ENCODE data around the gene FZR1. TPM values are rescaled to one million over a fixed set of nuclear protein-coding genes. Genes with fewer than 3 reads are reported as not detected.

The FZR1 gene
- total and polyA plus RNA-seq, 2 of the 13 experiments (the other 11 are each of a cell fraction or from before 2014, with no cell fraction given), result 29.0 to 30.8 TPM

DNA sequence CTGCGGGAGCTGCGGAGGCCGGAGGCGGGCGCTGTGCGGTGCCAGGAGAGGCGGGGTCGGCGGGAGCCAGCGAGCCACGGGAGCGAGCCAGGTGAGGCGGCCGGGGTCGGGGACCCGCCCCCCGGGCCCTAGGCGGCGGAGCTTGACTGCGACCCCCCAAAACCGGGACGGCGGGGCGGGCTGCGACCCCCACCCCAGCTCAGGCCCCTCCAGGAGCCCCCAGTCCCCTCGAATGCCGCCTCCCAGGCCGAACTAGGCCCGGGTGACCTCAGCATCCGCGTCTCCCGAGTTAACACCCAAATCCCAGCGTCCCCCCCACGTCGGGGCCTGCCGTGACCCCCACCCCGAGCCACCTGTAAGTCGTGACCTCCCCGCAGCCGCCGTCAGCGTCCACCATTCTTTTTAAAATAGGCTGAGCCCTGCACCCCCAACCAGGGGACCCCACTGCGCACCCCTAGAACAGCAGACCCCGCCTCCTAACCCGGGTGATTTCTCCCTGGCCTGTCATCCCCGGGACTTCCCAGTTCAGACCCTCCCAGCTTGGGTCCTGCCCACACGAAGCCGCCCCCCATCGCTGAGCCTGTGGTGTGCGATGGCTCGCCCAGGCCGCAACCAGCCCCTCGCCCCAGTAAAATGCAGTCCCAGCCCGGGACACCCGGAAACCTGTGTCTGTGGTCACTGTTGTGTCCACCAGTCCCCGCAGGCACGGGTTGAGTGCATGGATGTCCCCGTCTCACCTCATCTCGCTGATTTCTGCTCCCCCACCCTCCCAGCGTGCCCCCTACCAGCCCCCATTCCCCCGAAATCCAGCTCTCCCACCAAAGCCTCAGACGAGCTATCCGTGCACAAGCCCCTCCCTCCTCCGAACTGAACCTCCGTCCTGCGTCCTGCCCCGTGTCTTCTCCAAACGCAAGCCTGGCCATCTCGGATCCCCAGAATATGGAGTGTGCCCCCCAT is 551 bp downstream of the FZR1 start (continued):
- TF ChIP-seq ZSCAN25 (CRISPR knock-in tag; IDR thresholded peaks at IDR 0.05), result no peak
- TF ChIP-seq SMARCC2 (IDR thresholded peaks at IDR 0.05), result no peak
- no peak for TF ChIP-seq ZNF850 (CRISPR knock-in tag; conservative IDR thresholded peaks at IDR 0.05)
- no peak for TF ChIP-seq SRSF4 (IDR thresholded peaks at IDR 0.05; ENCODE audit: low read depth, low read length, poor library complexity, severe bottlenecking)
- TF ChIP-seq ETV6 (CRISPR knock-in tag; conservative IDR thresholded peaks at IDR 0.05), result no peak
- peak; percentile 20; the same call in 1 of the 2 replicates for TF ChIP-seq ZNF709 (CRISPR knock-in tag; IDR thresholded peaks at IDR 0.05)
- TF ChIP-seq PCBP1 (IDR thresholded peaks at IDR 0.05; ENCODE audit: borderline replicate concordance, low read depth, low read length), result 0 out of 2 replicates have a peak, but pooled peaks have one; percentile 70
- no peak for TF ChIP-seq ZNF546 (CRISPR knock-in tag; conservative IDR thresholded peaks at IDR 0.05)
- TF ChIP-seq ZNF121 (CRISPR knock-in tag; IDR thresholded peaks at IDR 0.05), result no peak
- no peak for TF ChIP-seq ZNF232 (CRISPR knock-in tag; IDR thresholded peaks at IDR 0.05; ENCODE audit: borderline replicate concordance)
- TF ChIP-seq ZNF609 (CRISPR knock-in tag; IDR thresholded peaks at IDR 0.05; ENCODE audit: borderline replicate concordance), result 0 out of 2 replicates have a peak, but pooled peaks have one; percentile 10
- TF ChIP-seq ZNF331 (CRISPR knock-in tag; IDR thresholded peaks at IDR 0.05), result no peak
- TF ChIP-seq, protein P1, sequence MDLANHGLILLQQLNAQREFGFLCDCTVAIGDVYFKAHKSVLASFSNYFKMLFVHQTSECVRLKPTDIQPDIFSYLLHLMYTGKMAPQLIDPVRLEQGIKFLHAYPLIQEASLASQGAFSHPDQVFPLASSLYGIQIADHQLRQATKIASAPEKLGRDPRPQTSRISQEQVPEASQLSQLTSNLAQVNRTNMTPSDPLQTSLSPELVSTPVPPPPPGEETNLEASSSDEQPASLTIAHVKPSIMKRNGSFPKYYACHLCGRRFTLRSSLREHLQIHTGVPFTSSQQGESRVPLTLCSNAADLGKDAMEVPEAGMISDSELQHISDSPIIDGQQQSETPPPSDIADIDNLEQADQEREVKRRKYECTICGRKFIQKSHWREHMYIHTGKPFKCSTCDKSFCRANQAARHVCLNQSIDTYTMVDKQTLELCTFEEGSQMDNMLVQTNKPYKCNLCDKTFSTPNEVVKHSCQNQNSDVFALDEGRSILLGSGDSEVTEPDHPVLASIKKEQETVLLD (CRISPR knock-in tag; IDR thresholded peaks at IDR 0.05; ENCODE audit: low read depth), result no peak
- no peak for TF ChIP-seq CSRNP1 (CRISPR knock-in tag; IDR thresholded peaks at IDR 0.05)
- no peak for TF ChIP-seq YY1 (IDR thresholded peaks at IDR 0.05; ENCODE audit: insufficient read depth, insufficient replicate concordance, low read depth, low read length)
- TF ChIP-seq KLF13 (CRISPR knock-in tag; IDR thresholded peaks at IDR 0.05), result no peak

Data from HepG2 (cell line).